Measurements from ENCODE around the gene TFEB.

Gene TFEB

GRCh38 chr6:41652866-41653652 lies 82.3 kb downstream of the TFEB start:
- no peak overlapping the region for H3K4me3 ChIP-seq (ENCODE audit: low read depth, low read length)
- no peak for TF ChIP-seq CTCF (IDR thresholded peaks at IDR 0.05; ENCODE audit: borderline replicate concordance, insufficient read depth, low read depth, low read length)

GRCh38 chr6:41651962-41652657 lies 83.3 kb downstream of the TFEB start:
- no peak for TF ChIP-seq CTCF (IDR thresholded peaks at IDR 0.05; ENCODE audit: borderline replicate concordance, insufficient read depth, low read depth, low read length)
- H3K4me3 ChIP-seq (ENCODE audit: low read depth, low read length) = no peak overlapping the region

- no peak overlapping the region for H3K4me3 ChIP-seq (ENCODE audit: low read depth, low read length)
- no peak for TF ChIP-seq CTCF (IDR thresholded peaks at IDR 0.05; ENCODE audit: borderline replicate concordance, insufficient read depth, low read depth, low read length)
These were observed 84.0 kb downstream of the TFEB start for GRCh38 chr6:41651246-41651961.

- TF ChIP-seq CTCF (IDR thresholded peaks at IDR 0.05; ENCODE audit: borderline replicate concordance, insufficient read depth, low read depth, low read length) = no peak
- no peak overlapping the region for H3K4me3 ChIP-seq (ENCODE audit: low read depth, low read length)
These were observed 85.3 kb downstream of the TFEB start for GRCh38 chr6:41650120-41650519.

- H3K4me3 ChIP-seq (ENCODE audit: low read depth, low read length) = no peak overlapping the region
- no peak for TF ChIP-seq CTCF (IDR thresholded peaks at IDR 0.05; ENCODE audit: borderline replicate concordance, insufficient read depth, low read depth, low read length)
These were observed 85.8 kb downstream of the TFEB start for GRCh38 chr6:41649596-41649995.

- no peak for TF ChIP-seq CTCF (IDR thresholded peaks at IDR 0.05; ENCODE audit: borderline replicate concordance, insufficient read depth, low read depth, low read length)
- H3K4me3 ChIP-seq (ENCODE audit: low read depth, low read length) = no peak overlapping the region
These were observed 86.5 kb downstream of the TFEB start for GRCh38 chr6:41648921-41649320.

Data from GM12875 (cell line).